Ishikawa (cell line): Measurements from ENCODE around the gene PCBD2.

Experiments used
- CREB1 ChIP-seq: IDR thresholded peaks from 2 replicates; pipeline ENCODE4 v1.6.1; 2012; ENCODE audit warnings: low read depth
- MAX ChIP-seq: IDR thresholded peaks from 2 replicates; pipeline ENCODE4 v1.6.1; 2012
- TAF1 ChIP-seq: IDR thresholded peaks from 2 replicates; pipeline ENCODE4 v1.6.1; 2012; ENCODE audit warnings: low read depth, mild to moderate bottlenecking
- TCF12 ChIP-seq: IDR thresholded peaks from 2 replicates; pipeline ENCODE4 v1.6.1; 2012; ENCODE audit warnings: low read depth
- TEAD4 ChIP-seq: IDR thresholded peaks from 2 replicates; pipeline ENCODE4 v1.6.1; 2012
- TF ChIP-seq, protein P1 (sequence below): IDR thresholded peaks from 2 replicates; pipeline ENCODE4 v1.6.1; 2012; ENCODE audit warnings: low read depth, mild to moderate bottlenecking
- TF ChIP-seq, protein P2 (sequence below): IDR thresholded peaks from 2 replicates; pipeline ENCODE4 v1.6.1; 2012

DNA sequence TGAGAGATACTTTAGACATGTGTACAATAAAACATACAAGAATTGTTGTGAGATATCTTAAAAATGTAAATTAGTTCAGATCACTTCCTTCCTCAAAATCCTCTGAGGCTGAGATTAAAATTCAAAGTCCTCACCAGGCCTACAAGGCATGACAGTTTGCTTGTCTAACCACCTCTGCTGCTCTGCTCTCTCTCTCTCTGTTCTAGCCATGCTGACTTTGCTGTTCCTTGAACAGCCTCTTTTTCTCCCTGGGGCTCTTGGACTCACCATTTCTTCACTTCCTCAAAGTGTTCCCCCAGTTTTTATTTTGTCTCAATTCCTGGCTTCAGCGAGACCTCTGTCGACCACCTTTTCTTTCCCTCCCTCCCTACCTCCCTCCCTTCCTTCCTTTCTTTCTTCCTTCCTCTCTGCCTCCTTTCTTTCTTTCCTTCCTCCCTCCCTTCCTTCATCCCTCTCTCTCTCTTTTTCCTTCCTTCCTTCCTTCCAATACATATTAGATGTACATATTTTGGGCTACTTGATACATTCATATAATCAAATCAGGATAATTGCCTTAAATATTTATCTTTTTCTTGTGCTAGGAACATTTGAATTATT, 89.7 kb downstream of the PCBD2 start:
- TF ChIP-seq TCF12 (no peak), TAF1 (no peak), MAX (no peak), TEAD4 (no peak), CREB1 (no peak)
- TF ChIP-seq, protein P1, sequence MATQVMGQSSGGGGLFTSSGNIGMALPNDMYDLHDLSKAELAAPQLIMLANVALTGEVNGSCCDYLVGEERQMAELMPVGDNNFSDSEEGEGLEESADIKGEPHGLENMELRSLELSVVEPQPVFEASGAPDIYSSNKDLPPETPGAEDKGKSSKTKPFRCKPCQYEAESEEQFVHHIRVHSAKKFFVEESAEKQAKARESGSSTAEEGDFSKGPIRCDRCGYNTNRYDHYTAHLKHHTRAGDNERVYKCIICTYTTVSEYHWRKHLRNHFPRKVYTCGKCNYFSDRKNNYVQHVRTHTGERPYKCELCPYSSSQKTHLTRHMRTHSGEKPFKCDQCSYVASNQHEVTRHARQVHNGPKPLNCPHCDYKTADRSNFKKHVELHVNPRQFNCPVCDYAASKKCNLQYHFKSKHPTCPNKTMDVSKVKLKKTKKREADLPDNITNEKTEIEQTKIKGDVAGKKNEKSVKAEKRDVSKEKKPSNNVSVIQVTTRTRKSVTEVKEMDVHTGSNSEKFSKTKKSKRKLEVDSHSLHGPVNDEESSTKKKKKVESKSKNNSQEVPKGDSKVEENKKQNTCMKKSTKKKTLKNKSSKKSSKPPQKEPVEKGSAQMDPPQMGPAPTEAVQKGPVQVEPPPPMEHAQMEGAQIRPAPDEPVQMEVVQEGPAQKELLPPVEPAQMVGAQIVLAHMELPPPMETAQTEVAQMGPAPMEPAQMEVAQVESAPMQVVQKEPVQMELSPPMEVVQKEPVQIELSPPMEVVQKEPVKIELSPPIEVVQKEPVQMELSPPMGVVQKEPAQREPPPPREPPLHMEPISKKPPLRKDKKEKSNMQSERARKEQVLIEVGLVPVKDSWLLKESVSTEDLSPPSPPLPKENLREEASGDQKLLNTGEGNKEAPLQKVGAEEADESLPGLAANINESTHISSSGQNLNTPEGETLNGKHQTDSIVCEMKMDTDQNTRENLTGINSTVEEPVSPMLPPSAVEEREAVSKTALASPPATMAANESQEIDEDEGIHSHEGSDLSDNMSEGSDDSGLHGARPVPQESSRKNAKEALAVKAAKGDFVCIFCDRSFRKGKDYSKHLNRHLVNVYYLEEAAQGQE, result no peak
- TF ChIP-seq, protein P2, sequence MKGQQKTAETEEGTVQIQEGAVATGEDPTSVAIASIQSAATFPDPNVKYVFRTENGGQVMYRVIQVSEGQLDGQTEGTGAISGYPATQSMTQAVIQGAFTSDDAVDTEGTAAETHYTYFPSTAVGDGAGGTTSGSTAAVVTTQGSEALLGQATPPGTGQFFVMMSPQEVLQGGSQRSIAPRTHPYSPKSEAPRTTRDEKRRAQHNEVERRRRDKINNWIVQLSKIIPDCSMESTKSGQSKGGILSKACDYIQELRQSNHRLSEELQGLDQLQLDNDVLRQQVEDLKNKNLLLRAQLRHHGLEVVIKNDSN, result no peak
